CD14-positive monocyte (primary cell): ENCODE data around the gene GULP1. TPM values are rescaled to one million over a fixed set of nuclear protein-coding genes. Genes with fewer than 3 reads are reported as not detected.

Experiments used
- DNase-seq, 3 donors: peaks; one replicate each; pipeline ENCODE4 v3.0.0-alpha.2; 2011 to 2022
- H2AFZ ChIP-seq: 2 replicates; pipeline ENCODE4 v1.6.0; 2012; ENCODE audit warnings: mild to moderate bottlenecking, low read depth, low read length, inconsistent platforms; ENCODE audit not compliant: insufficient read depth, poor library complexity, severe bottlenecking
- H3K27ac ChIP-seq, 2 donors: 1 replicate in 1 of 2; 2 replicates in 1 of 2; pipeline ENCODE4 v1.5.1; 2012 to 2013; ENCODE audit warnings: low read length in 2 of 2, control low read depth in 1 of 2, inconsistent platforms in 1 of 2, low read depth in 1 of 2, mild to moderate bottlenecking in 1 of 2
- H3K27me3 ChIP-seq, 2 donors: one replicate each; pipeline versions ENCODE4 v1.6.0 to v1.6.1; 2011 to 2013; ENCODE audit warnings: low read length in 2 of 2; ENCODE audit not compliant: control insufficient read depth in 2 of 2, insufficient read depth in 2 of 2
- H3K36me3 ChIP-seq, 2 donors: replicated peaks in 1 of 2; 1 replicate in 1 of 2; 2 replicates in 1 of 2; pipeline versions ENCODE4 v1.5.1 to v1.6.1; 2012 to 2013; ENCODE audit warnings: low read length in 2 of 2, control low read depth in 1 of 2, inconsistent platforms in 1 of 2, mild to moderate bottlenecking in 1 of 2; ENCODE audit not compliant: insufficient read depth in 2 of 2, control insufficient read depth in 1 of 2
- H3K4me1 ChIP-seq, 2 donors: 1 replicate in 1 of 2; 2 replicates in 1 of 2; pipeline versions ENCODE4 v1.5.1 to v1.6.1; 2012 to 2013; ENCODE audit warnings: low read length in 2 of 2, control low read depth in 1 of 2, inconsistent platforms in 1 of 2, mild to moderate bottlenecking in 1 of 2, moderate library complexity in 1 of 2; ENCODE audit not compliant: insufficient read depth in 2 of 2, control insufficient read depth in 1 of 2
- H3K4me2 ChIP-seq: replicated peaks from 2 replicates; pipeline ENCODE3; 2012; ENCODE audit warnings: low read length, moderate library complexity, mild to moderate bottlenecking; ENCODE audit not compliant: poor library complexity, severe bottlenecking; ENCODE audit errors: extremely low read depth
- H3K4me3 ChIP-seq, 3 experiments: fragments of 200-600 bp in 1 of 3; sonication (generic) in 1 of 3; replicated peaks in 1 of 3; 1 replicate in 2 of 3; 2 replicates in 1 of 3; pipeline ENCODE4 v1.5.1; 2011 to 2013; ENCODE audit warnings: low read length in 3 of 3, mild to moderate bottlenecking in 3 of 3, control low read depth in 2 of 3, low read depth in 2 of 3, inconsistent platforms in 1 of 3, moderate library complexity in 1 of 3
- H3K79me2 ChIP-seq: 2 replicates; pipeline ENCODE4 v1.6.0; 2012; ENCODE audit warnings: mild to moderate bottlenecking, control low read depth, inconsistent platforms, low read length, moderate library complexity; ENCODE audit not compliant: insufficient read depth
- H3K9ac ChIP-seq: 2 replicates; pipeline ENCODE4 v1.6.0; 2017; ENCODE audit warnings: low read length, mild to moderate bottlenecking; ENCODE audit not compliant: insufficient read depth, poor library complexity, severe bottlenecking
- H3K9me3 ChIP-seq, 2 donors: replicated peaks in 1 of 2; 1 replicate in 1 of 2; 2 replicates in 1 of 2; pipeline versions ENCODE4 v1.5.1 to v1.6.1; 2012 to 2013; ENCODE audit warnings: low read length in 2 of 2, control low read depth in 1 of 2; ENCODE audit not compliant: control insufficient read depth in 1 of 2, insufficient read depth in 1 of 2
- H4K20me1 ChIP-seq: 2 replicates; pipeline ENCODE4 v1.6.0; 2012; ENCODE audit warnings: mild to moderate bottlenecking, low read length, control low read depth, moderate library complexity; ENCODE audit not compliant: insufficient read depth
- H3K27ac Mint-ChIP-seq, 7 donors: one replicate each; pipeline ENCODE4 v1.8.0; 2020; ENCODE audit warnings: mild to moderate bottlenecking in 7 of 7, mixed read lengths in 7 of 7, moderate library complexity in 6 of 7, inconsistent platforms in 2 of 7
- H3K27me3 Mint-ChIP-seq, 3 donors: one replicate each; pipeline ENCODE4 v1.8.0; 2021 to 2022; ENCODE audit warnings: low read depth in 3 of 3, mild to moderate bottlenecking in 3 of 3, mixed read lengths in 3 of 3, moderate library complexity in 3 of 3, inconsistent platforms in 1 of 3
- H3K36me3 Mint-ChIP-seq, 2 donors: one replicate each; pipeline ENCODE4 v1.8.0; 2020; ENCODE audit warnings: mixed read lengths in 2 of 2, inconsistent platforms in 1 of 2, mild to moderate bottlenecking in 1 of 2
- H3K4me1 Mint-ChIP-seq: one replicate; pipeline ENCODE4 v1.8.0; 2020; ENCODE audit warnings: mild to moderate bottlenecking, mixed read lengths
- H3K4me3 Mint-ChIP-seq, 2 donors: one replicate each; pipeline ENCODE4 v1.8.0; 2020; ENCODE audit warnings: mild to moderate bottlenecking in 2 of 2, mixed read lengths in 2 of 2, moderate library complexity in 1 of 2
- H3K9me3 Mint-ChIP-seq, 7 donors: one replicate each; pipeline ENCODE4 v1.8.0; 2020 to 2022; ENCODE audit warnings: mixed read lengths in 7 of 7, mild to moderate bottlenecking in 6 of 7, moderate library complexity in 6 of 7, inconsistent platforms in 2 of 7
- CTCF ChIP-seq: fragments of 200-600 bp; IDR thresholded peaks from one replicate; pipeline ENCODE4 v1.8.0; 2022; ENCODE audit warnings: antibody characterized with exemption, mild to moderate bottlenecking
- WGBS: methylation state at CpG from one replicate; pipeline ENCODE4 v1.1.5; 2013; ENCODE audit warnings: missing lambda C conversion rate; ENCODE audit not compliant: insufficient coverage; 5-methylcytosine and 5-hydroxymethylcytosine counted together
- intact Hi-C, 2 donors: fragments of 100-400 bp; cut with micrococcal nuclease; formaldehyde crosslinking; loops; one replicate each; pipeline versions ENCODE4 v1.15.0 to v1.15.1; 2023
- polyA plus RNA-seq, 3 donors: library from polyadenylated mRNA; depleted of rRNA in 1 of 3; unstranded in 2 of 3; stranded (reverse) in 1 of 3; fragments of 300-500 nt in 2 of 3; fragments of >200 nt in 1 of 3; fragmentation: Illumina TruSeq in 2 of 3; gene quantifications; 1 replicate in 2 of 3; 2 replicates in 1 of 3; pipeline ENCODE4 v1.2.3, GENCODE V29; 2012 to 2021

Gene GULP1
- polyA plus RNA-seq, 3 donors, result not detected

GRCh38 chr2:188285049-188285448, 6.6 kb upstream of the GULP1 start:
- peaks cover 0 to 16% (median 1%) of the 10 kb centered on the region in 7 donors for H3K9me3 Mint-ChIP-seq
- Histone ChIP-seq H3K79me2 (no peaks in the 10 kb centered on the region), H3K4me2 (no peak overlapping the region), H3K27me3 (peaks cover 0 to 4% of the 10 kb centered on the region in 2 donors), H3K4me1 (no peaks in the 10 kb centered on the region), H3K9me3 (no peaks in the 10 kb centered on the region), H2AFZ (no peak overlapping the region), H3K4me3 (no peak overlapping the region), H3K36me3 (no peaks in the 10 kb centered on the region), H3K27ac (no peak overlapping the region), H3K9ac (no peak overlapping the region), H4K20me1 (no peaks in the 10 kb centered on the region)
- no peaks in the 10 kb centered on the region for H3K4me1 Mint-ChIP-seq
- intact Hi-C loops, result no loop called here
- no peak for TF ChIP-seq CTCF
- H3K27ac Mint-ChIP-seq, result no peak overlapping the region
- WGBS, result 80% methylated on average over 1 of the region's 5 CpGs
- peaks cover 1 to 2% (median 2%) of the 10 kb centered on the region in 3 donors for H3K27me3 Mint-ChIP-seq
- DNase-seq, result no peak
- no peaks in the 10 kb centered on the region for H3K36me3 Mint-ChIP-seq
- no peak overlapping the region for H3K4me3 Mint-ChIP-seq

- Histone ChIP-seq H3K4me1 (no peaks in the 10 kb centered on the region), H3K4me3 (no peak overlapping the region), H3K36me3 (no peaks in the 10 kb centered on the region), H3K4me2 (no peak overlapping the region), H3K9ac (no peak overlapping the region), H3K27me3 (peaks cover 5 to 10% of the 10 kb centered on the region in 2 donors), H3K27ac (no peak overlapping the region), H3K9me3 (no peaks in the 10 kb centered on the region), H2AFZ (no peak overlapping the region), H3K79me2 (no peaks in the 10 kb centered on the region), H4K20me1 (no peaks in the 10 kb centered on the region)
- H3K4me1 Mint-ChIP-seq, result no peaks in the 10 kb centered on the region
- no peak overlapping the region for H3K27ac Mint-ChIP-seq
- TF ChIP-seq CTCF, result no peak
- intact Hi-C loops, result no loop called here
- H3K9me3 Mint-ChIP-seq, result peaks cover 0 to 16% (median 1%) of the 10 kb centered on the region in 7 donors
- DNase-seq, result no peak
- H3K4me3 Mint-ChIP-seq, result no peak overlapping the region
- H3K27me3 Mint-ChIP-seq, result peaks cover 5 to 7% (median 6%) of the 10 kb centered on the region in 3 donors
- no peaks in the 10 kb centered on the region for H3K36me3 Mint-ChIP-seq
- WGBS, result no CpG with 5 or more reads among the region's 2 CpGs
These were observed 5.9 kb upstream of the GULP1 start for GRCh38 chr2:188285774-188286173.
